HepG2 (cell line): ENCODE measurements around the gene GLB1L3. TPM values are rescaled to one million over a fixed set of nuclear protein-coding genes. Genes with fewer than 3 reads are reported as not detected.

Experiments
- ATAC-seq: fragments of 200-7000 bp; cut with Tn5 transposase; 3 replicates; pipeline ENCODE4 v1.9.1; 2020; ENCODE audit warnings: mild to moderate bottlenecking, moderate library complexity
- BruUV-seq: library from RNA; stranded (reverse); fragments of 400-500 nt; replicated peaks from 2 replicates; lab custom pipeline; 2021; lab: Mats Ljungman, UMichigan
- CTCF ChIA-PET: fragments of 300-600 bp; formaldehyde crosslinking; extraction: SDS; loops from one replicate; lab custom pipeline; 2021; ENCODE audit warnings: low total read pairs, inconsistent platforms, low intra/inter-chr PET ratio; lab: Yijun Ruan, JAX
- POLR2A ChIA-PET: fragments of 350-600 bp; sonication (Branson Sonifier 250); formaldehyde crosslinking; loops from one replicate; lab custom pipeline; 2020; ENCODE audit warnings: antibody characterized with exemption, inconsistent platforms; lab: Yijun Ruan, JAX
- DNase-seq: peaks from one replicate; pipeline ENCODE4 v3.0.0-alpha.2; 2015; ENCODE audit warnings: low spot score
- FAIRE-seq: peaks from 3 replicates; lab custom pipeline; 2011; peaks lifted over from hg19 to GRCh38; lab: Jason Lieb, UNC
- H2AFZ ChIP-seq: one replicate; pipeline ENCODE4 v1.6.1; 2011; ENCODE audit warnings: low read length, inconsistent platforms
- H3K27ac ChIP-seq: fragments of 300-600 bp; 3 replicates; pipeline ENCODE4 v1.8.0; 2011; ENCODE audit warnings: mixed run types, mild to moderate bottlenecking, mixed read lengths, low read length, inconsistent platforms; ENCODE audit not compliant: insufficient read depth; ENCODE audit errors: extremely low read length
- H3K27me3 ChIP-seq, 2 experiments: fragments of 200-600 bp in 1 of 2; 2 replicates in 1 of 2; 3 replicates in 1 of 2; pipeline versions ENCODE4 v1.6.0 to v1.8.0; 2011; ENCODE audit warnings: low read length in 2 of 2, mild to moderate bottlenecking in 2 of 2, moderate library complexity in 2 of 2, inconsistent platforms in 1 of 2; ENCODE audit not compliant: insufficient read depth in 2 of 2, control insufficient read depth in 1 of 2
- H3K36me3 ChIP-seq, 2 experiments: fragments of 200-600 bp in 1 of 2; replicated peaks in 1 of 2; 2 replicates in 1 of 2; 3 replicates in 1 of 2; pipeline versions ENCODE4 v1.5.1 to v1.8.0; 2011; ENCODE audit warnings: low read length in 2 of 2, inconsistent platforms in 1 of 2; ENCODE audit not compliant: insufficient read depth in 2 of 2, control insufficient read depth in 1 of 2
- H3K4me1 ChIP-seq: 2 replicates; pipeline ENCODE4 v1.5.1; 2012; ENCODE audit warnings: low read length, inconsistent platforms; ENCODE audit not compliant: insufficient read depth
- H3K4me2 ChIP-seq: 2 replicates; pipeline ENCODE4 v1.6.0; 2011; ENCODE audit warnings: low read depth, low read length, inconsistent platforms
- H3K4me3 ChIP-seq, 3 experiments: fragments of 200-600 bp in 1 of 3; sonication (generic), shearing (Covaris generic) in 1 of 3; replicated peaks in 1 of 3; 2 replicates each; pipeline ENCODE4 v1.5.1; 2011 to 2016; ENCODE audit warnings: low read length in 3 of 3, inconsistent platforms in 2 of 3, low read depth in 2 of 3, mild to moderate bottlenecking in 2 of 3, control low read depth in 1 of 3, mixed read lengths in 1 of 3; ENCODE audit not compliant: insufficient read depth in 1 of 3
- H3K79me2 ChIP-seq: one replicate; pipeline ENCODE4 v1.6.1; 2011; ENCODE audit warnings: low read length, inconsistent platforms; ENCODE audit not compliant: insufficient read depth
- H3K9ac ChIP-seq: 2 replicates; pipeline ENCODE4 v1.6.0; 2011; ENCODE audit warnings: mild to moderate bottlenecking, low read depth, low read length, inconsistent platforms; ENCODE audit not compliant: insufficient read depth
- H3K9me3 ChIP-seq: 2 replicates; pipeline ENCODE4 v1.5.1; 2012; ENCODE audit warnings: mild to moderate bottlenecking, low read length
- H4K20me1 ChIP-seq: 2 replicates; pipeline ENCODE4 v1.6.0; 2011; ENCODE audit warnings: inconsistent platforms, mild to moderate bottlenecking, low read length, moderate library complexity; ENCODE audit not compliant: insufficient read depth
- AHR ChIP-seq: IDR thresholded peaks from 2 replicates; pipeline ENCODE4 v1.6.1; 2018; ENCODE audit warnings: missing genetic modification reagents, missing compliant biosample characterization
- E2F5 ChIP-seq: sonication (generic); formaldehyde crosslinking; conservative IDR thresholded peaks from 2 replicates; pipeline ENCODE4 v1.4.0; 2020; ENCODE audit warnings: missing genetic modification reagents
- IRF1 ChIP-seq: sonication (generic); formaldehyde crosslinking; IDR thresholded peaks from 2 replicates; pipeline ENCODE4 v1.4.0; 2020; ENCODE audit warnings: low read depth, mild to moderate bottlenecking, missing genetic modification reagents
- NAIF1 ChIP-seq: sonication (generic); formaldehyde crosslinking; IDR thresholded peaks from 2 replicates; pipeline ENCODE4 v1.5.0; 2020; ENCODE audit warnings: mild to moderate bottlenecking, missing genetic modification reagents, borderline replicate concordance
- PRMT3 ChIP-seq: sonication (generic); formaldehyde crosslinking; IDR thresholded peaks from 2 replicates; pipeline ENCODE4 v1.8.1; 2022; ENCODE audit warnings: low read depth, mild to moderate bottlenecking, moderate library complexity, missing genetic modification reagents, borderline replicate concordance
- TEF ChIP-seq: sonication (generic); formaldehyde crosslinking; IDR thresholded peaks from 2 replicates; pipeline ENCODE4 v1.5.0; 2020; ENCODE audit warnings: missing genetic modification reagents
- ZBTB21 ChIP-seq: sonication (generic); formaldehyde crosslinking; IDR thresholded peaks from 2 replicates; pipeline ENCODE4 v1.4.0; 2020; ENCODE audit warnings: missing genetic modification reagents
- ZBTB44 ChIP-seq: sonication (generic); formaldehyde crosslinking; IDR thresholded peaks from 2 replicates; pipeline ENCODE4 v1.4.0; 2020; ENCODE audit warnings: missing genetic modification reagents
- ZNF274 ChIP-seq: sonication (generic); formaldehyde crosslinking; IDR thresholded peaks from 2 replicates; pipeline ENCODE4 v1.5.1; 2020; ENCODE audit warnings: mild to moderate bottlenecking, missing genetic modification reagents
- ZNF510 ChIP-seq: sonication (generic); formaldehyde crosslinking; IDR thresholded peaks from 2 replicates; pipeline ENCODE4 v1.4.0; 2020; ENCODE audit warnings: low read depth, mild to moderate bottlenecking, missing genetic modification reagents
- ZNF646 ChIP-seq: sonication (generic); formaldehyde crosslinking; IDR thresholded peaks from 2 replicates; pipeline ENCODE4 v1.9.0; 2021; ENCODE audit warnings: mild to moderate bottlenecking, missing genetic modification reagents
- WGBS: methylation state at CpG from one replicate; pipeline ENCODE4 v1.1.6; 2017; ENCODE audit warnings: low lambda C conversion rate; 5-methylcytosine and 5-hydroxymethylcytosine counted together
- in situ Hi-C: cut with HindIII; loops from 2 replicates; pipeline ENCODE4 v1.10.0; 2017; ENCODE audit warnings: low pct_unique_long_range_greater_than_20kb; ENCODE audit not compliant: extremely low pct_ligation_motif_present
- intact Hi-C: fragments of 100-400 bp; cut with micrococcal nuclease; formaldehyde crosslinking; loops from one replicate; pipeline ENCODE4 v1.10.0; 2022; ENCODE audit not compliant: unreplicated experiment
- polyA plus RNA-seq, 8 experiments: library from polyadenylated mRNA; depleted of rRNA in 3 of 8; stranded (reverse) in 7 of 8; unstranded in 1 of 8; fragments of >200 nt; fragmentation: Illumina TruSeq in 4 of 8; extraction: Trizol in 4 of 8; gene quantifications; 2 replicates each; pipeline versions ENCODE4 v1.2.1 to v1.2.3, GENCODE V29; 2011 to 2016; ENCODE audit warnings: low read depth in 4 of 8, missing spikeins in 1 of 8, mixed read lengths in 1 of 8; ENCODE audit not compliant: insufficient read depth in 1 of 8
- total RNA-seq, 5 experiments: library from RNA; depleted of rRNA; stranded (reverse); fragments of >200 nt; fragmentation: Illumina TruSeq; extraction: Trizol; gene quantifications; 2 replicates each; pipeline ENCODE4 v1.2.3, GENCODE V29; 2016; ENCODE audit warnings: low read depth in 1 of 5

GLB1L3 gene
- total and polyA plus RNA-seq, 2 of the 13 experiments (the other 11 are each of a cell fraction or from before 2014, with no cell fraction given): not detected

GRCh38 chr11:134364261-134364660 lies 88.1 kb downstream of the GLB1L3 start:
- H3K4me3 ChIP-seq: no peak overlapping the region
- no peak overlapping the region for H3K27ac ChIP-seq
- FAIRE-seq: no peak
- H3K79me2 ChIP-seq: no peaks in the 10 kb centered on the region
- ChIA-PET CTCF (no interaction called here), POLR2A (no interaction called here)
- peaks cover 10 to 34% of the 10 kb centered on the region in 2 experiments for H3K27me3 ChIP-seq
- H2AFZ ChIP-seq: no peak overlapping the region
- no peaks in the 10 kb centered on the region for H3K9me3 ChIP-seq
- no peak for ATAC-seq
- peaks cover 6% of the 10 kb centered on the region for H3K4me1 ChIP-seq
- no peak overlapping the region for H3K9ac ChIP-seq
- no peak for DNase-seq
- no TSS peak for BruUV-seq
- no peak for TF ChIP-seq AHR (CRISPR knock-in tag)
- no peak for TF ChIP-seq E2F5
- no peak for TF ChIP-seq ZBTB21
- TF ChIP-seq IRF1 (CRISPR knock-in tag): no peak
- TF ChIP-seq ZBTB44: no peak
- no peak for TF ChIP-seq ZNF510
- no peak for TF ChIP-seq PRMT3 (CRISPR knock-in tag)
- no peak for TF ChIP-seq NAIF1
- no peak for TF ChIP-seq ZNF646 (CRISPR knock-in tag)
- no peak for TF ChIP-seq TEF (CRISPR knock-in tag)
- TF ChIP-seq ZNF274 (CRISPR knock-in tag): no peak
- intact Hi-C loops (no loop called here), in situ Hi-C loops (loop anchor here (5.0 to 10.0 kb wide), 2 partner anchors 211 to 363 kb away; no protein-coding TSS in a partner anchor)
- no peak overlapping the region for H3K4me2 ChIP-seq
- no peaks in the 10 kb centered on the region for H3K36me3 ChIP-seq
- WGBS: 3% methylated on average over 9 of the region's 9 CpGs
- no peaks in the 10 kb centered on the region for H4K20me1 ChIP-seq
